ENCODE measurements around the gene RAB7A. TPM values are rescaled to one million over a fixed set of nuclear protein-coding genes. Genes with fewer than 3 reads are reported as not detected.
"Not testable (repeated sequence)": the region's sequence is repeated elsewhere in the genome, so short reads cannot be mapped to it uniquely, and the experiment has no call there.

RAB7A gene
- total RNA-seq, 1 donor from 2014 or later, result 216 TPM

DNA sequence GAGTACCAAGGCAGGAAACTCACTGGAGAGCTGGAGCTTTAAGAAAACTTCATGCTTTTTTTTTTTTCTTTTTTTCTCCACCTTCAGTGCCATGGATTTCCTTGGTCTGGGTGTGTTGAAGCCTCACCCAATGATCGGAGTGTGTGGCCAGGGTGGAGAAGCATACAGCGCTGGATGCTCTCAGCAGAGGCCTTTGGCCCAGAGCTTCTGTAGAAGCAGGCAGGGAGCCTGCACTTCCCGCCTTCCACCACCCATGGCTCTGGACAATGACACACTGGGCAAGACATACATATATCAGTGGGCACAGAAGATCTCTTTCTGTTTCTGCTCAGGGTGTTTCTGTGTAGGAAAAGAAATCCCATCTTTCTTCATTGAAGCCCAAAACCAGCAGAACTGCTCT, 97.6 kb downstream of the RAB7A start:
- Mint-ChIP-seq H3K4me1 (ENCODE audit: low read depth) (peaks cover 5% of the 10 kb centered on the region), H3K36me3 (ENCODE audit: low read depth) (peaks cover 11% of the 10 kb centered on the region), H3K27ac (ENCODE audit: unreplicated experiment) (no peak overlapping the region), H3K27me3 (ENCODE audit: low read depth) (no peaks in the 10 kb centered on the region), H3K4me3 (ENCODE audit: unreplicated experiment) (no peak overlapping the region), H3K9me3 (ENCODE audit: low read depth) (no peaks in the 10 kb centered on the region)
- DNase-seq (ENCODE audit: low spot score), result no peak
- TF ChIP-seq, protein P1, sequence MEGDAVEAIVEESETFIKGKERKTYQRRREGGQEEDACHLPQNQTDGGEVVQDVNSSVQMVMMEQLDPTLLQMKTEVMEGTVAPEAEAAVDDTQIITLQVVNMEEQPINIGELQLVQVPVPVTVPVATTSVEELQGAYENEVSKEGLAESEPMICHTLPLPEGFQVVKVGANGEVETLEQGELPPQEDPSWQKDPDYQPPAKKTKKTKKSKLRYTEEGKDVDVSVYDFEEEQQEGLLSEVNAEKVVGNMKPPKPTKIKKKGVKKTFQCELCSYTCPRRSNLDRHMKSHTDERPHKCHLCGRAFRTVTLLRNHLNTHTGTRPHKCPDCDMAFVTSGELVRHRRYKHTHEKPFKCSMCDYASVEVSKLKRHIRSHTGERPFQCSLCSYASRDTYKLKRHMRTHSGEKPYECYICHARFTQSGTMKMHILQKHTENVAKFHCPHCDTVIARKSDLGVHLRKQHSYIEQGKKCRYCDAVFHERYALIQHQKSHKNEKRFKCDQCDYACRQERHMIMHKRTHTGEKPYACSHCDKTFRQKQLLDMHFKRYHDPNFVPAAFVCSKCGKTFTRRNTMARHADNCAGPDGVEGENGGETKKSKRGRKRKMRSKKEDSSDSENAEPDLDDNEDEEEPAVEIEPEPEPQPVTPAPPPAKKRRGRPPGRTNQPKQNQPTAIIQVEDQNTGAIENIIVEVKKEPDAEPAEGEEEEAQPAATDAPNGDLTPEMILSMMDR (IDR thresholded peaks at IDR 0.05), result no peak

DNA sequence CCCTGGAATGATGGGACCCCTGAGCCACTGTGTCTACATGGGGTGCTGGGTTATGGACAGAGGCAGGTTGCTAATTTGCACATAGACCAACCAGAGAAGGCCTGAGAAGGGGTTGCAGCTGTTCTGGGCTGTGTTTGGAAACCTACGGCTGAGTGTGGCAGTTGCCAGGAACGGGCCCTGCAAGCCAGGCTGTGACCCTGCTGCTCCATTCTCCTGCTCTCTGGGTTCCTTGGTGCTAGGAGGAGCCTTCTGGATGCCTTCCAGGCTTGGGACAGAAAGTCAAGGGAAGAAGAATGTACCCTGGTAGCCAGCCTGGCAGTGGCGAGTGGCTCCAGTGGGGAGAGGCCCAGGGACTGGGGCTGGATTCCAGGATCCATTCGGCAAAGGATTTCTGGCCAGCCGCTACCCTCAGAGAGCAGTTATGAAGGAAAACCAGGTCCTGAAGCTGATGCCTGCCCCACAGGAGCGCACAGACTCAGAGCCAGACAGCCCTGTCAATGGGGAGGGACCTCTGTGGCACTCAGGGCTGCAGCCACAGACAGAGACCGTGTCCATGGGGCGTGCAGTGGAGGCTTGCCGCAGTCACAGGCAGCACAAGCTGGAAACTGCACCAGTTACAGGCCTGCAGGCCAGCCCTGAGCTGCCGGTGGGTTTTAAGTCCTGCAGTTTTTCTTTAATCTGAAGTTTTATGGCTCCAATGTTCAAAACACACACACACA, 98.3 kb downstream of the RAB7A start:
- Mint-ChIP-seq H3K27me3 (ENCODE audit: low read depth) (no peaks in the 10 kb centered on the region), H3K9me3 (ENCODE audit: low read depth) (no peaks in the 10 kb centered on the region), H3K27ac (ENCODE audit: unreplicated experiment) (no peak overlapping the region), H3K4me3 (ENCODE audit: unreplicated experiment) (no peak overlapping the region), H3K36me3 (ENCODE audit: low read depth) (peaks cover 4% of the 10 kb centered on the region), H3K4me1 (ENCODE audit: low read depth) (peaks cover 5% of the 10 kb centered on the region)
- TF ChIP-seq, protein P1 (IDR thresholded peaks at IDR 0.05), result no peak
- no peak for DNase-seq (ENCODE audit: low spot score)

DNA sequence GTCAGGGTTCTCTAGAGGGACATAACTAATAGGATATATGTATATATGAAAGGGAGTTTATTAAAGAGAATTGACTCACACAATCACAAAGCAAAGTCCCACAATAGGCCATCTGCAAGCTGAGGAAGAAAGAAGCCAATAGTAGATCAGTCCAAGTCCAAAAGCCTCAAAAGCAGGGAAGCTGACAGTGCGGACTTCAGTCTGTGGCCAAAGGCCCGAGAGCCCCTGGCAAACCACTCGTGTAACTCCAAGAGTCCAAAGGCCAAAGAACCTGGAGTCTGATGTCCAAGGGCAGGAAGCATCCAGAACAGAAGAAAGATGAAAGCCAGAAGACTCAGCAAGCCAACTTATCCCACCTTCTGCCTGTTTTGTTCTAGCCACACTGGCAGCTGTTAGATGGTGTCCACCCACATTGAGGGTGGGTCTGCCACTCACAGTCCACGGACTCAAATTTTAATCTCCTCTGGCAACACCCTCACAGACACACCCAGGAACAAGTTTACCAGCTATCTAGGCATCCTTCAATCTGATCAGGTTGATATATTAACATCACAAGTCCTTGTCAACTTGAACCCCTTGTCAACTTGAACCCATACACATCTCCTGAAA, 99.2 kb downstream of the RAB7A start:
- Mint-ChIP-seq H3K4me3 (ENCODE audit: unreplicated experiment) (no peak overlapping the region), H3K9me3 (ENCODE audit: low read depth) (no peaks in the 10 kb centered on the region), H3K36me3 (ENCODE audit: low read depth) (peaks cover 2% of the 10 kb centered on the region), H3K4me1 (ENCODE audit: low read depth) (peaks cover 5% of the 10 kb centered on the region), H3K27me3 (ENCODE audit: low read depth) (no peaks in the 10 kb centered on the region), H3K27ac (ENCODE audit: unreplicated experiment) (no peak overlapping the region)
- TF ChIP-seq, protein P1 (IDR thresholded peaks at IDR 0.05), result no peak
- no peak for DNase-seq (ENCODE audit: low spot score)

DNA sequence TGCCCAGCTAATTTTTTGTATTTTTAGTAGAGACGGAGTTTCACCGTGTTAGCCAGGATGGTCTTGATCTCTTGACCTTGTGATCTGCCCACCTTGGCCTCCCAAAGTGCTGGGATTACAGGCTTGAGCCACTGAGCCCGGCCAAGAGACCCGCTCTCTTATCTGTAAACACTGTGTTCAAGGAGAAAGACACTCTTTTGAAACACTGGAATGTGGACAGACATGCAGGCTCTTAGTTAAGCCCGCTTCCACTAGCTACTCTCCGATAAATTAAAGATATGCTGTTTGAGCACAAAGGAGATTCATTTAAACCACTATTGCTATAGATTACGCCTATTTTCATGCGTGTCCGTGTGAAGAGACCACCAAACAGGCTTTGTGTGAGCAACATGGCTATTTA, 103.1 kb downstream of the RAB7A start:
- not testable (repeated sequence) for H3K4me3 Mint-ChIP-seq (ENCODE audit: unreplicated experiment); H3K27me3 Mint-ChIP-seq (ENCODE audit: low read depth); DNase-seq (ENCODE audit: low spot score); H3K9me3 Mint-ChIP-seq (ENCODE audit: low read depth); H3K27ac Mint-ChIP-seq (ENCODE audit: unreplicated experiment); H3K36me3 Mint-ChIP-seq (ENCODE audit: low read depth); H3K4me1 Mint-ChIP-seq (ENCODE audit: low read depth)

DNA sequence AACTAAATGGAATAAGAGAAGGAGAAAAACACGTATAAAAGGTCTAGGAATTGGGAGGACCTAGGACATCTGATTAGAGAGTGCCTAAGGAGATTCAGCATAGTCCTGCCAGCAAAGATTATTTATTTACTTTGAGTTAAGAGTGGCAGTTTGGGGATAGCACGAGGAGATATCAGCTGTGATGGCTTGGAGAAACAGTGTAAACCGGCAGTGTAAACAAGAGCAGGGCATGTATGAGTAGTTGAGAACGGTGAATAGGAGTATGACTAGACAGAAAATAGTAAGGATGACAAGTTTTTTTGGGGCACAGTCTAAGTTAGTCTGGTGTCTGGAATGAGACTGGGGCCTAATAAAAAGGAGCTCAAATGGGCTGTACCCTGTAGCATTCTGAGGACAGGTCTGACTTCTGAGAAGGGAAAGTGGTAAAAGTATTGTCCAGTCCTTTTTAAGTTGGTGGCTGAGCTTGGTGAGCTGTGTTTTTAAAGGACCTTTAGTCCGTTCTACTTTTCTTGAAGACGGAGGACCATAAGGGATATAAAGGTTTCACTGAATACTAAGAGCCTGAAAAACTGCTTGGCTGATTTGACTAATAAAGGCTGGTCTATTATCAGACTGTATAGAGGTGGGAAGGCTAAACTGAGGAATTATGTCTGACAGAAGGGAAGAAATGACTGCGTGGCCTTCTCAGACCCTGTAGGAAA, 104.1 kb downstream of the RAB7A start:
- not testable (repeated sequence) for H3K27me3 Mint-ChIP-seq (ENCODE audit: low read depth); H3K9me3 Mint-ChIP-seq (ENCODE audit: low read depth); H3K4me3 Mint-ChIP-seq (ENCODE audit: unreplicated experiment); H3K4me1 Mint-ChIP-seq (ENCODE audit: low read depth); H3K27ac Mint-ChIP-seq (ENCODE audit: unreplicated experiment); H3K36me3 Mint-ChIP-seq (ENCODE audit: low read depth); DNase-seq (ENCODE audit: low spot score)

DNA sequence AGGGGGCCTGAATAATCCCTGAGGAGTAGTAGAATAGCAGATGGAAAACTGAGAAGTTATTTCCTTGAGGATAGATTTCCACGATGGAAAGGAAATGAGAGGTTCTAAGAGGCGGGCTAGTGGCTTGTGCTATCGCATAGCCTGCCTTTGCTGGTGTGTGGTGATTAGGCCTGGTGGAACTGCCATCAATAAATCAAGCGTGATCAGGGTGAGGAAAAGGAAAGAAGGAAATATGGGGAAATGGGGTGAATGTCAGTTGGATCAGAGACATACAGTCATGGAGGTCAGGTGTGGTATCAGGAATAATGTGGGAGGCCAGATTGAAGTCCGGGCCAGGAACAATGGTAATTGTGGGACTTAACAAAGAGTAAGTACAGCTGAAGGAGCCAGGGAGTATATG, 104.8 kb downstream of the RAB7A start:
- not testable (repeated sequence) for H3K27ac Mint-ChIP-seq (ENCODE audit: unreplicated experiment); DNase-seq (ENCODE audit: low spot score); H3K4me3 Mint-ChIP-seq (ENCODE audit: unreplicated experiment); H3K36me3 Mint-ChIP-seq (ENCODE audit: low read depth); H3K27me3 Mint-ChIP-seq (ENCODE audit: low read depth); H3K4me1 Mint-ChIP-seq (ENCODE audit: low read depth); H3K9me3 Mint-ChIP-seq (ENCODE audit: low read depth)

DNA sequence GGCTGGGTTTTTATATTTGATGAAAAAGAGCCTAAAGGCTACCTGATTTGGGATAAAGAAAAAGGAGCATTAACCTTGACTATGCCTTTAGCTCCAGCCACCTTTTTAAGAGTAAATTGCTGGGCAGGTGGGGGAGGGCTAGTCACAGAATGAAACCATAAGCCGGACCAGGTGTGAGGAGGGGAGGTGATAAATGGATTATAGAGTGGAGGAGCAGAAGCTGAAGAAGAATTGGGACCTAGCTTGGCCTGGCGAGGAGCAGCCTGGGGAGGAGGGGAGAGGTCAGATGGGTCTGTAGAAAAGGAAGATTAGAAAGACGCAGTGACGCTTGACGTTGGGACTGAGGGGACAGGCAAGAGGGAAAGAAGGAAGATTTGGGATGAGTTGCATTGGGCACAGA, 107.0 kb downstream of the RAB7A start:
- not testable (repeated sequence) for H3K27me3 Mint-ChIP-seq (ENCODE audit: low read depth); H3K36me3 Mint-ChIP-seq (ENCODE audit: low read depth); DNase-seq (ENCODE audit: low spot score); H3K9me3 Mint-ChIP-seq (ENCODE audit: low read depth); H3K4me3 Mint-ChIP-seq (ENCODE audit: unreplicated experiment); H3K4me1 Mint-ChIP-seq (ENCODE audit: low read depth); H3K27ac Mint-ChIP-seq (ENCODE audit: unreplicated experiment)

Measured in chondrocyte (in vitro differentiated cells).